HG02588 (cell line): ENCODE data around the gene SMTNL1.

Experiments used
- ATAC-seq: cut with Tn5 transposase; IDR thresholded peaks from one replicate; pipeline ENCODE4 v1.9.1; 2021; ENCODE audit warnings: mild to moderate bottlenecking, moderate library complexity; ENCODE audit not compliant: unreplicated experiment

The SMTNL1 gene

DNA sequence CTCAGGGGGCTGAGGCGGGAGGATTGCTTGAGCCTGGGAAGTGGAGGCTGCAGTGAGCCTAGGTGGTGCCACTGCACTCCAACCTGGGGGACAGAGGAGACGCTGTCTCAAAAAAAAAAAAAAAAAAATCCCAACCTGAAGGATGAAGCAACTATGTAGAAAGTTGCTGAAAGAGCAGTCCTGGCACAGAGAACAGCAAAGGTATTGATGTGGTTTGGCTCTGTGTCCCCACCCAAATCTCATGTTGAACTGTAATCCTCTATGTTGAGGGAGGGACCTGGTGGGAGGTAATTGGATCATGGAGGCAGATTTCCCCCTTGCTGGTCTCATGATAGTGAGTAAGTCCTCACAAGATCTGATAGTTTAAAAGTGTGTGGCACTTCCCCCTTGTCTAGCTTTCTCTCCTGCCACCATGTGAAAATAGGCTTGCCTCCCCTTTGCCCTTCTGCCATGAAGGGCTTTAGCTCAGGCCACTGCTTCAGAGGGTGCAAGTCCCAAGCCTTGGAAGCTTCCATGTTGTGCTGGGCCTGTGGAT, 49.4 kb downstream of the SMTNL1 start:
- ATAC-seq = no peak

GRCh38 chr11:57588046-57588710, 50.8 kb downstream of the SMTNL1 start:
- no peak for ATAC-seq

- ATAC-seq = no peak
Measured at GRCh38 chr11:57596266-57596885, 59.0 kb downstream of the SMTNL1 start.

- no peak for ATAC-seq
Measured at GRCh38 chr11:57597461-57597915, 60.1 kb downstream of the SMTNL1 start, which contains the start of gene SERPING1. TSS of gene SERPING1 (plus strand) at chr11:57597685. CDS start at chr11:57598271, 586 bp downstream.

GRCh38 chr11:57597916-57598830, 60.8 kb downstream of the SMTNL1 start:
- ATAC-seq = no peak

DNA sequence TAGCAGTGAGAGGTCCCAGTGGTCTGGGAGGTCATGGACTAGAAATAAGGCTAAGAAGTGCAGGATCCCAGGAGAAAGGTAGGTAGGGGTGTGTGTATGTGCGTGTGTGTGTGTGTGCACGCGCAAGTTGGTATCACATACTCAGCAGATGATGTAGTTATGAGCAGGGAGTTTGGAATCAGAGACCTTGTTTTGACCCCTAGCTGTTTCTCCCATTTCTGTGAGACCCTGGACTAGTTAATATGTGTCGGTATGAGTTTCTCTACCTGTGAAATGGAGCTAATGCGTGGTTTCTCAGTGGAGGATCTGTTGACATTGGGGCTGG, 61.4 kb downstream of the SMTNL1 start:
- ATAC-seq = no peak

DNA sequence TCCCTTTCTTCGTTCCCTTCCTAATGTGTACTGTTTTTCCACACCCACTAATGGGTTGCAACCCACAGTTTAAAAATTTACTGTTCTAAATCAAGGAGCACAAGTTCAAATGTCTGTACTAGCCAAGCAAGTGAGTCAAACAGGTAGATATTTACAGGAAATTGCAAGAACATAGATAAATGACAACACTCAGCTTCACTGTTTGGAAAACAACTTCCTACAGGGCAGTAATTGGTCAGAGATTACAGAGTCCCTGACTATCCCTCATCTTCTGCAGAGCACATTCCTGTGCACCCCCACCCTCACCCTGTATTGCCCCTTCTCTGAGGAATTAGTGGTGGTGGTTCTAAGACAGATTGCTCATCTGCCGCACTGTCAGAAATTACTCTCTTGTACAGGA, 62.0 kb downstream of the SMTNL1 start:
- no peak for ATAC-seq
